IMR-90 (cell line): ENCODE results near the gene CPB2.

Source experiments
- BHLHE40 ChIP-seq: fragments of 150-350 bp; IDR thresholded peaks from 2 replicates; pipeline ENCODE4 v1.6.1; 2016; ENCODE audit warnings: mild to moderate bottlenecking, low read depth, low read length
- CEBPB ChIP-seq: IDR thresholded peaks from 2 replicates; pipeline ENCODE4 v1.6.1; 2012; ENCODE audit warnings: low read depth, low read length, improper control_type of control experiment
- CHD1 ChIP-seq: IDR thresholded peaks from 2 replicates; pipeline ENCODE4 v1.6.1; 2012; ENCODE audit warnings: low read depth, low read length, improper control_type of control experiment
- CTCF ChIP-seq: conservative IDR thresholded peaks from 2 replicates; pipeline ENCODE4 v1.5.1; 2012; ENCODE audit warnings: mild to moderate bottlenecking, low read depth, low read length, improper control_type of control experiment
- MAFK ChIP-seq: IDR thresholded peaks from 2 replicates; pipeline ENCODE4 v1.6.1; 2012; ENCODE audit warnings: low read depth, low read length, improper control_type of control experiment
- MXI1 ChIP-seq: IDR thresholded peaks from 2 replicates; pipeline ENCODE4 v1.6.1; 2012; ENCODE audit warnings: low read depth, mild to moderate bottlenecking, low read length, moderate library complexity, borderline replicate concordance
- POLR2A ChIP-seq: IDR thresholded peaks from 2 replicates; pipeline ENCODE4 v1.6.1; 2012; ENCODE audit warnings: mild to moderate bottlenecking, low read depth, low read length
- RAD21 ChIP-seq: IDR thresholded peaks from 2 replicates; pipeline ENCODE4 v1.6.1; 2012; ENCODE audit warnings: low read length, improper control_type of control experiment
- RCOR1 ChIP-seq: IDR thresholded peaks from 2 replicates; pipeline ENCODE4 v1.6.1; 2012; ENCODE audit warnings: mild to moderate bottlenecking, low read length, improper control_type of control experiment; ENCODE audit not compliant: insufficient replicate concordance
- RFX5 ChIP-seq: IDR thresholded peaks from 2 replicates; pipeline ENCODE4 v1.8.0; 2012; ENCODE audit warnings: low read depth, mild to moderate bottlenecking, low read length, moderate library complexity
- SMC3 ChIP-seq: fragments of 150-350 bp; IDR thresholded peaks from 2 replicates; pipeline ENCODE4 v1.6.1; 2016; ENCODE audit warnings: low read depth, mild to moderate bottlenecking, antibody characterized with exemption, low read length, moderate library complexity
- TF ChIP-seq, protein P1 (sequence below): fragments of 150-350 bp; IDR thresholded peaks from 2 replicates; pipeline ENCODE4 v1.6.1; 2017; ENCODE audit warnings: mild to moderate bottlenecking, antibody characterized with exemption, low read length, low read depth
- TF ChIP-seq, protein P2 (sequence below): fragments of 150-350 bp; IDR thresholded peaks from 2 replicates; pipeline ENCODE4 v1.6.1; 2016; ENCODE audit warnings: low read depth, mild to moderate bottlenecking, low read length, moderate library complexity, borderline replicate concordance

DNA sequence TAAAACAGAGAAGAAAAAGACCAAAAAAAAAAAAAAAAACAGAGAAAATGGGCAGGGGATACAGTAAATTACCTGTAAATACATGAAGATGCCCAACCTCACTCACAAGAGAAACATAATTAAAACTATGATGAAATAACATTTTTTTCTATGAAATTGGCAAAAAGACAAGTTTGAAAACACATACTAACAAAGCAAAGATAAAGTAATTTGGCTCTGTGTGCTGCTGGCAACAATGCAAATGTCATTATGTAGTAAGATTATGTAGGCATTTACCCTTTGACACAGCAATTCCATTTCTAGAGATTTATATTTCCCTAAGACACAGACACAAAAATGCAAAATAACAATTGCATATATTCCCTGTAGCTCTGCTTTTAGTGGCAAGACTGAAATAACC, 72.5 kb downstream of the CPB2 start:
- no peak for TF ChIP-seq CTCF
- TF ChIP-seq SMC3 = no peak
- TF ChIP-seq RAD21 = no peak
- no peak for TF ChIP-seq RCOR1
- no peak for TF ChIP-seq POLR2A
- no peak for TF ChIP-seq MXI1
- TF ChIP-seq, protein P1, sequence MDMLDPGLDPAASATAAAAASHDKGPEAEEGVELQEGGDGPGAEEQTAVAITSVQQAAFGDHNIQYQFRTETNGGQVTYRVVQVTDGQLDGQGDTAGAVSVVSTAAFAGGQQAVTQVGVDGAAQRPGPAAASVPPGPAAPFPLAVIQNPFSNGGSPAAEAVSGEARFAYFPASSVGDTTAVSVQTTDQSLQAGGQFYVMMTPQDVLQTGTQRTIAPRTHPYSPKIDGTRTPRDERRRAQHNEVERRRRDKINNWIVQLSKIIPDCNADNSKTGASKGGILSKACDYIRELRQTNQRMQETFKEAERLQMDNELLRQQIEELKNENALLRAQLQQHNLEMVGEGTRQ = no peak
- TF ChIP-seq CEBPB = no peak
- TF ChIP-seq, protein P2, sequence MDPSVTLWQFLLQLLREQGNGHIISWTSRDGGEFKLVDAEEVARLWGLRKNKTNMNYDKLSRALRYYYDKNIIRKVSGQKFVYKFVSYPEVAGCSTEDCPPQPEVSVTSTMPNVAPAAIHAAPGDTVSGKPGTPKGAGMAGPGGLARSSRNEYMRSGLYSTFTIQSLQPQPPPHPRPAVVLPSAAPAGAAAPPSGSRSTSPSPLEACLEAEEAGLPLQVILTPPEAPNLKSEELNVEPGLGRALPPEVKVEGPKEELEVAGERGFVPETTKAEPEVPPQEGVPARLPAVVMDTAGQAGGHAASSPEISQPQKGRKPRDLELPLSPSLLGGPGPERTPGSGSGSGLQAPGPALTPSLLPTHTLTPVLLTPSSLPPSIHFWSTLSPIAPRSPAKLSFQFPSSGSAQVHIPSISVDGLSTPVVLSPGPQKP = no peak
- no peak for TF ChIP-seq CHD1
- TF ChIP-seq BHLHE40 = no peak
- no peak for TF ChIP-seq RFX5
- no peak for TF ChIP-seq MAFK
